Measurements from ENCODE around the gene CD177.
"Not testable (repeated sequence)": the region's sequence is repeated elsewhere in the genome, so short reads cannot be mapped to it uniquely, and the experiment has no call there.

Gene CD177

DNA sequence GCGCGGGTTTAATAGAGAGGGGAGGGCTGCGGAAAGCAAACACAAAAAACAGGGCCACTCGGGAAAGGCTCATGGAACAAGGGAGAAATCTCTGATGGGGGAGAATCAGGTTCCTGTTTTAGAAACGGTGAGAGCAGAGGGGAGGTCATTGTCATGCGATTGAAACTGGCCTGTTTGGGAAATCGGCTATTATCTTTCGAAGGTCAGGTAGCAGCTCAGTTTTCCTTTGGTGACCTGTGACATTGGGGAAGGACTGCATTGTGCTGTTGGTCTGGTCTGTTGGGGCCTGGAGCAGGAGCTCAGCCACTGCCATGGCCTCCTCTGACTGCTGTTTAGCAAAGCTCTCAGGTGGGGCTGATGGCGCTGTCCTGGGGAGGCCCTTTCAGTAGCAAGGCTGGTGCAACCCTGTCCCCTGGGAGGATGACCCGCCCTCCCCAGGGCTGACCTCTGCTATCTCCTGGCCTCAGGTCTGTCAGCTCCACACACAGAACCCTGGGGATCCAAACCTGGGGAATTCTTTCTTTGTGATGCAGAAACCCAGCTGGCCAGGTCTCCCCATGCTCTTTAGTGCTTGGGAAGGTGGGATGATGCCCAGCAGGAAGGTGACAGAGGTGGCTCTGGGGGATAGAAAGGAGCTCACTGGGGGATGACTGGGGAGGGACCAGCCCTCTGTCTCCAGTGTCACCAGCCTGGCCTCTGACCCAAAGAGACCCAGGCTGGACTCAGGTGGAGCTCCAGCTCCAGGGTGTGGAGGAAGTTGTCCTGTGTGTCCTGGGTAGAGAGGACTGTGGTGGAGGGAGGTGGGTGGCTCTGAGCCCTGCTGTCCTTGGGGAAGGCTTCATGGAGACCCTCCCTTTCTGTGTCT lies 21.2 kb upstream of the CD177 start:
- no peak for DNase-seq (ENCODE audit: low spot score)

GRCh38 chr19:43336508-43336907 lies 17.0 kb upstream of the CD177 start:
- not testable (repeated sequence) for DNase-seq (ENCODE audit: low spot score)

GRCh38 chr19:43337737-43338136 lies 15.7 kb upstream of the CD177 start:
- DNase-seq (ENCODE audit: low spot score): no peak

DNA sequence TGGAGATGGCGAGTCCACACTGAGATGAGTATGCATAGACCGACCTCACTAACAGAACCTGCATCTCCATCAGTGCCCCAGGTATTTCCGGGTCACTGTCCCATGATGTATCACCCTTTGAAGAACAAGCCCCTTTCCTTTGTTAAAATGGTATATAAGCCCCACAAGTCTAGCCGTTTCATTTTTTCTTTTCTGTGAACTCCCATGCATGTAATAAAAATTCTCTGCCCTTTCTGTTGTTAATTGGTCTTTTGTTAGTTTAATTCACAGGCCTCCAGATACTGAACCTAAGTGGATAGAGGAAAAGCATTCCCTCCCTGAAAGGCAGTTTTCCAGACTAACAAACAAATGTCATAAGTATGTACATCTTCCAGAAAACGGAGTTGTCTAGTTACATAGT lies 15.0 kb upstream of the CD177 start:
- no peak for DNase-seq (ENCODE audit: low spot score)

GRCh38 chr19:43339243-43339930 lies 14.1 kb upstream of the CD177 start:
- not testable (repeated sequence) for DNase-seq (ENCODE audit: low spot score)

DNA sequence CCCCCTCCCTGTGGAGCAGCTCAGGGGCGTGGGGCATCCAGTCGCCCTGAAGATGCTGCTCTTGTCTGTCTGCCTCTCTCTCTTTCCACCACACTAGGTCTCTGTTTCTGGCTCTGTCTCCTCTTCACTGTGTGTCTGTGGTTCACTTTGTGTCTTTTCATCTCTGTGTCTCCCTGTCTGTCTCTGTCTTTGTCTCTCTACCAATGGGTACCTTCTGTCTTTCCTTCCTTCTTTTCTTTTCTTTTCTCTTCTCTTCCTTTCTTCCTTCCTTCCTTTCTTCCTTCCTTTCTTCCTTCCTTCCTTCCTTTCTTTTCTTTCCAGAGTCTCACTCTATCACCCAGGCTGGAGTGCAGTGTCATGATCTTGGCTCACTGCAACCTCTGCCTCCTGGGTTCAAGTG lies 13.4 kb upstream of the CD177 start:
- not testable (repeated sequence) for DNase-seq (ENCODE audit: low spot score)

- DNase-seq (ENCODE audit: low spot score): not testable (repeated sequence)
Measured at GRCh38 chr19:43341098-43341497, 12.4 kb upstream of the CD177 start.

GRCh38 chr19:43342104-43342503 lies 11.4 kb upstream of the CD177 start:
- DNase-seq (ENCODE audit: low spot score): not testable (repeated sequence)

- DNase-seq (ENCODE audit: low spot score): not testable (repeated sequence)
Measured at GRCh38 chr19:43344347-43344925, 9.1 kb upstream of the CD177 start.

DNA sequence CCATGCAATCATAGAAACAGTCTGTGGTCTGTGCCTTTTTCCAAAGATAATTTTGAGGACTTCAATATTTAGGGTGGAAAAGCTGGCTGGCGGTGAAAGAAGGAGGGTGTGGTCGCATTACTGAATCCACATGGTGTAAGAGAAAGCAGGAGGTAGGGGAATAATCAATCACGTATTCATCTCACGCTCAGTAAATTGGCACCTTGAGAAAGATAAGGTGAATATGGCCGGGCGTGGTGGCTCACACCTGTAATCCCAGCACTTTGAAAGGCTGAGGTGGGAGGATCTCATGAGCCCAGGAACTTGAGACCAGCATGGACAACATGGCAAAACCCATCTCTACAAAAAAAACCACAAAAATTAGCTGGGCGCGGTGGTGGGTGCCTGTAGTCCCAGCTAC lies 3.7 kb upstream of the CD177 start:
- DNase-seq (ENCODE audit: low spot score): not testable (repeated sequence)

DNA sequence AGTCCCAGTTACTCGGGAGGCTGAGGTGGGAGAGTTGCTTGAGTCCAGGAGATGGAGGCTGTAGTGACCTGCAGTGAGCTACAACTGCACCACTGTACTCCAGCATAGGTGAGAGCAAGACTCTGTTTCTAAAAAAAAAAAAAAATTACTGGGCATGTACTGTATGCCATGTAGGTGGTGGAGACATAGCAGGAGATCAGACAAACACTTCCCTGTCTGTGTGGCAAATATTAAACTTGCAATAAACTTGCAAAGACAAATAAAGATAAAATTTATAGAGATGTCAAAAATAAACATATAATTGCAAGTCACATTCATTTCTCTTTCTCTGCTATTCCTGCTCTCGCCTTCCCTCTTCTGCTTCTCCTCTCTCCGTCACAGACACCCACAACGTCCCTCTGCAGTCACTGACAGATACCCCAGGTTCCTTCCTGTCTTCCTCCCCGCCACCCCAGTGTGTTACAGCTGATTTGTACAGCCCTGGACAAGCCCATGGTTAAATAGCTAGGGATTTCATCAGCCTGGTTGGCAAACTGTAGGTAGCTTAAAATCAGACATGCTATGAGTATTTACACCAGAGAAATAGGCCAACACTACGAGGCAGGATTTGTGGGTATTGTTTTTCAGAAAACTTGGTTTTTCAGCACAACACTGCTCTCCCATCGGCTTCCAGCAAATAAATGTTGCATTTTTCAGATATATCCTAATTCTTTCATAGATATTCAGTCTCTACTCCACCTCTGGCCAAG lies 1.3 kb upstream of the CD177 start:
- no peak for DNase-seq (ENCODE audit: low spot score)

DNA sequence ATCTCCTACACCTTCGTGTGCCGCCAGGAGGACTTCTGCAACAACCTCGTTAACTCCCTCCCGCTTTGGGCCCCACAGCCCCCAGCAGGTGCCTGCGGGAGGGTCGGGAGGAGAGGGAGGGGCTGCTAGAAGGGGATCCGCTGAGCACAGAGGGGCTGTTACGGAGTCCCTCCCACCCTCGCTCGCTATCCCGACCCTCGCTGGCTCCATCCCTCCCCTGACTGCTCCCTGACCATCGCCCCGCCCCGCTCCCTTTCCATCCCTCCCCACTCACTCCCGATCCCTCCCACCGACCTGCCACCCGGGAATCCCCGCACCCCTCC lies 780 bp downstream of the CD177 start:
- DNase-seq (ENCODE audit: low spot score): no peak

DNA sequence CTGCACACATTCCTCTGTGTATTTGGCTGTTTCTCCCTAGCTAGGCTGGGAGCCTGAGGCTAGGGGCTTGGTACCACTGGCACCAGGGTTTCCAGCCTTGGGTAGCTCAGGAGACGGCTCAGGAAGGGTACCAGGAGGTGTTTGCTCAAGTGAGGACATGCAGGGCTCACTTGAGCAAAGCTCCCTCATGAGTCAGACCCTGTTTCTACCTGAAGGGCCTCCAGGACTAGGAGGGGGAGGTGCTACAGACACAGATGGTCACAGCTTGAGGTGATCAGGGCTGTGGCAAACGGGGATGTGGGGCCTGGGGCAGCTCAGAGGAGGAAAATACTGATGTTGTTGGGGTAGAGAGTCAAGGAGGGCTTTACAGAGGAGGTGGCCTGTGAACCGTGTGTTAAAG lies 3.3 kb downstream of the CD177 start:
- DNase-seq (ENCODE audit: low spot score): not testable (repeated sequence)

- no peak for DNase-seq (ENCODE audit: low spot score)
Measured at GRCh38 chr19:43362179-43362578, 8.7 kb downstream of the CD177 start.

GRCh38 chr19:43362745-43363144 lies 9.3 kb downstream of the CD177 start:
- no peak for DNase-seq (ENCODE audit: low spot score)

- not testable (repeated sequence) for DNase-seq (ENCODE audit: low spot score)
Measured at GRCh38 chr19:43365677-43366076, 12.2 kb downstream of the CD177 start.

DNA sequence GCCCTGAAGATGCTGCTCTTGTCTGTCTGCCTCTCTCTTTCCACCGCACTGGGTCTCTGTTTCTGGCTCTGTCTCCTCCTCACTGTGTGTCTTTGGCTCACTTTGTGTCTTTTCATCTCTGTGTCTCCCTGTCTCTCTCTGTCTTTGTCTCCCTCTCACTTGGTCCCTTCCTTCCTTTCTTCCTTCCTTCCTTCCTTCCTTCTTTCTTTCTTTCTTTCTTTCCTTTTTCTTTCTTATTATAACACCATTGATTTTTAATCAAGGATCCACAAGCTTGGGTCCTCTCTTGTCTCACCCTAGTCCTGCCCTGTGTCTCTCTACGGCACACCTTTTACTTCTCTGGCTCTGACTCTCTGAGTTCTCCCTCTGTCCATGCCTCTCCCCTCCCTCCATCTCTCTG lies 14.3 kb downstream of the CD177 start:
- DNase-seq (ENCODE audit: low spot score): no peak

- not testable (repeated sequence) for DNase-seq (ENCODE audit: low spot score)
Measured at GRCh38 chr19:43368897-43369296, 15.4 kb downstream of the CD177 start.

DNA sequence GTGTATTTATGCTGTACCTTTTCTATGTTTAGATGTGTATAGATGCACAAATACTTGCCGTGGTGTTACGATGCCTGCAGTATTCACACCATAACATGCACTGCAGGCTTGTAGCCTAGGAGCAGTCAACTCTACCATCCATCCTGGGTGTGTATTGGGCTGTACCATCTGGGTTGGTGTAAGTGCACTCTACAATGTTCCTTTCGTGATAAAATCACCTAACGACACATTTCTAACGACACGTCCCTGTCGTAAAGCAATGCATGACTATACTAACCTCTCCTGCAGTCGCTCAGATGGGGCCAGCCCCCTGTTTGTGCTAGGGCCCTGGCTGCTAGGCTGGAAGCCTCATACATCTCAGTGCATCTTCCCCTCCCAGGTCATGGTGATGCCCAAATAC lies 18.4 kb downstream of the CD177 start:
- DNase-seq (ENCODE audit: low spot score): no peak

GRCh38 chr19:43372462-43372861 lies 19.0 kb downstream of the CD177 start:
- DNase-seq (ENCODE audit: low spot score): no peak

- not testable (repeated sequence) for DNase-seq (ENCODE audit: low spot score)
Measured at GRCh38 chr19:43377624-43378023, 24.1 kb downstream of the CD177 start.

- DNase-seq (ENCODE audit: low spot score): no peak
Measured at GRCh38 chr19:43380008-43380407, 26.5 kb downstream of the CD177 start.

All from kidney capillary endothelial cell (primary cell).